Aorta (tissue), 5 donors: Measurements from ENCODE around the gene ALKBH5. TPM values are rescaled to one million over a fixed set of nuclear protein-coding genes. Genes with fewer than 3 reads are reported as not detected.
A peak's percentile ranks its signal among the peaks of the same experiment; 100 is the strongest.

Source experiments
- ATAC-seq: fragments of 200-7000 bp; cut with Tn5 transposase; one replicate; pipeline ENCODE4 v1.9.1; 2022; ENCODE audit warnings: moderate library complexity; ENCODE audit not compliant: low FRiP score
- DNase-seq, 2 donors: peaks; one replicate each; pipeline ENCODE4 v3.0.0-alpha.2; 2020
- H3K27ac ChIP-seq, 2 donors: one replicate each; pipeline ENCODE4 v1.5.1; 2013; ENCODE audit warnings: low read length in 2 of 2, mild to moderate bottlenecking in 2 of 2, moderate library complexity in 2 of 2, control low read depth in 1 of 2, inconsistent platforms in 1 of 2, low read depth in 1 of 2
- H3K27me3 ChIP-seq, 2 donors: one replicate each; pipeline ENCODE4 v1.6.1; 2013; ENCODE audit warnings: control low read depth in 1 of 2, low read length in 1 of 2, mild to moderate bottlenecking in 1 of 2, moderate library complexity in 1 of 2; ENCODE audit not compliant: insufficient read depth in 2 of 2, control insufficient read depth in 1 of 2
- H3K36me3 ChIP-seq, 2 donors: one replicate each; pipeline ENCODE4 v1.6.1; 2013; ENCODE audit warnings: control low read depth in 1 of 2, low read length in 1 of 2, mild to moderate bottlenecking in 1 of 2; ENCODE audit not compliant: insufficient read depth in 2 of 2, control insufficient read depth in 1 of 2
- H3K4me1 ChIP-seq, 2 donors: one replicate each; pipeline ENCODE4 v1.6.1; 2013; ENCODE audit warnings: low read length in 2 of 2, control low read depth in 1 of 2, mild to moderate bottlenecking in 1 of 2, moderate library complexity in 1 of 2; ENCODE audit not compliant: insufficient read depth in 2 of 2, control insufficient read depth in 1 of 2
- H3K4me3 ChIP-seq, 2 donors: one replicate each; pipeline ENCODE4 v1.5.1; 2013; ENCODE audit warnings: low read length in 2 of 2, control low read depth in 1 of 2, mild to moderate bottlenecking in 1 of 2
- H3K9me3 ChIP-seq: one replicate; pipeline ENCODE4 v1.6.1; 2013; ENCODE audit warnings: mild to moderate bottlenecking, low read length; ENCODE audit not compliant: control insufficient read depth
- WGBS, 2 donors: extraction: QIAGEN DNeasy Blood & Tissue Kit; methylation state at CpG; one replicate each; pipeline ENCODE4 v1.1.7; 2013; 5-methylcytosine and 5-hydroxymethylcytosine counted together
- intact Hi-C, 2 donors: fragments of 100-400 bp; cut with DNase I; formaldehyde crosslinking; loops; one replicate each; pipeline versions ENCODE4 v1.14.2 to v1.15.0; 2022
- polyA plus RNA-seq, 2 donors: library from polyadenylated mRNA; stranded (reverse); fragments of 200-250 nt; gene quantifications; one replicate each; pipeline ENCODE4 v1.2.3, GENCODE V29; 2013
- total RNA-seq, 2 donors: library from RNA; stranded (reverse); fragmentation: NEBNext Ultra II Directional; extraction: Animal tissue kit (Norgen Biotek cat#: 25700); gene quantifications; one replicate each; pipeline ENCODE4 v1.2.1, GENCODE V29; 2021
- donor health status: healthy with polysubstance abuse.
- donor health status: Bipolar disorder and iron deficiency.
- donor health status: DM: no; HTN: no; CAD: no.
- donor health status: DM: no; HTN: no; CAD: no.
- donor health status: DM: yes; HTN: yes; CAD: no.

Gene ALKBH5
- total and polyA plus RNA-seq, 4 donors = 33.0 to 114 (median 66.0) TPM

DNA sequence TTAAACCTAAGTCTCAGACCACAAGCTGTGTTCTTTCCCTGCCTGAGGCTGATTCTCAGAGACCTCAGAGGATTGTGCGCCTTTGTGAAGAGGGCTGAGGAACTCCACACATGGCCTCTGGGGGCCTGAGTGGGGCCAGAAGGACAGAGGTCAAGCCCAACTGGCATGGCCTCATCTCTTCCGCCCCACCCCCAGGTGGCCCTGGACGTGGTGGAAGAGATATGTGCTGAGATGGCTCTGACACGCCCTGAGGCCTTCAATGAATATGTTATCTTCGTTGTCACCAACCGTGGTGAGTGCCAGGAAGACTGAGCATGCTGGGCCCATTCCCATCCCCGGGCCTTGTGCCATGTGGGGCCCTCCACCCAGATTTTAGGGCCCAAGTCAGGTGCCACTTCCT is 20.1 kb upstream of the ALKBH5 start:
- intact Hi-C loops = no loop called here

DNA sequence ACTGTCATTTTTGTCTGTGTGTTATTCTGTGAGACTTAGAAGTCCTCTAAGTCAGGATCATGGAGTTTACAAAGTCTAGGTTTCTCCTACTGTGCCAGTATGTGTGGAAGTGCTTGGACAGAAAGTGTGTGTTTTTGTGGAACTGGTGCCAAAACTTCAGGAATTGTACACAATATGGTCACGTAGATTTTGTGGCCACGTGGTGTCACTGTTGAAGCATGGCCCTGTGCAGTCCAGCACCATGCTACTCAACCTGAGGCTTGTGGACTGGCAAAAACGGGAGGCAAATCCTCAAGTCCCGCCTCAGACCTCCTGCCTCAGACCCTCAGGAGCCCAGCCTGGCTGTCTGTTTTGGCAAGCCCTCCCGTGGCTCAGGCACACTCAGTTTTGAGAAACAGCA is 16.7 kb upstream of the ALKBH5 start:
- 36 to 38% methylated on average over 5 of the region's 5 CpGs for WGBS, 2 donors
- no peaks in the 10 kb centered on the region for H3K36me3 ChIP-seq
- no peak overlapping the region for H3K4me3 ChIP-seq
- DNase-seq = no peak
- no peak for ATAC-seq
- H3K27me3 ChIP-seq = no peaks in the 10 kb centered on the region
- H3K4me1 ChIP-seq = no peaks in the 10 kb centered on the region
- H3K9me3 ChIP-seq = peaks cover 3% of the 10 kb centered on the region
- H3K27ac ChIP-seq = no peak overlapping the region
- intact Hi-C loops = no loop called here

More for the DNA sequence above, 20.1 kb upstream of the ALKBH5 start:
- no peaks in the 10 kb centered on the region for H3K36me3 ChIP-seq
- WGBS, 2 donors = 88 to 89% methylated on average over 7 of the region's 7 CpGs
- DNase-seq (no peak), ATAC-seq (no peak)
- H3K4me1 ChIP-seq = no peaks in the 10 kb centered on the region
- no peak overlapping the region for H3K27ac ChIP-seq
- no peaks in the 10 kb centered on the region for H3K27me3 ChIP-seq
- H3K9me3 ChIP-seq = peaks cover 3% of the 10 kb centered on the region
- H3K4me3 ChIP-seq = no peak overlapping the region

DNA sequence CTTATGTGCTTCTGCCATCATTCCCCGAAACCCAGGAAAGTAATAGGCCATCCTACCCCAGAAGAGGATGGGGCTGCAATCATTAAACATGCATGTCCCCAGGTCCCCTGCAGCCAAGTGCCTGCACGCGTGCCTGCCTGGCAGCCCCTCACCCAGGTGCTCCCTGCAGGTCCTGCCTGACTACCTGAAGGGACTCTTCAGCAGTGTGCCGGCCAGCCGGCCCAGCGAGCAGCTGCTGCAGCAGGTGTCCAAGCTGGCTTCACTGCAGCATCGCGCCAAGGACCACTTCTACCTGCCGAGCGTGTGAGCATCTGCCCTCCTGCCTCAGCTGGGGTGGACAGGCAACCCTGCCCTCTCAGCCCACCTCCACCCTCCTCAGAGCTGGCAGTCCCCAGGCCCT is 16.2 kb upstream of the ALKBH5 start:
- Histone ChIP-seq H3K27ac (no peak overlapping the region), H3K36me3 (no peaks in the 10 kb centered on the region), H3K4me1 (no peaks in the 10 kb centered on the region), H3K27me3 (no peaks in the 10 kb centered on the region), H3K9me3 (peaks cover 3% of the 10 kb centered on the region), H3K4me3 (no peak overlapping the region)
- intact Hi-C loops = no loop called here
- no peak for DNase-seq
- WGBS, 2 donors = 85 to 96% methylated on average over 10 of the region's 10 CpGs
- no peak for ATAC-seq

DNA sequence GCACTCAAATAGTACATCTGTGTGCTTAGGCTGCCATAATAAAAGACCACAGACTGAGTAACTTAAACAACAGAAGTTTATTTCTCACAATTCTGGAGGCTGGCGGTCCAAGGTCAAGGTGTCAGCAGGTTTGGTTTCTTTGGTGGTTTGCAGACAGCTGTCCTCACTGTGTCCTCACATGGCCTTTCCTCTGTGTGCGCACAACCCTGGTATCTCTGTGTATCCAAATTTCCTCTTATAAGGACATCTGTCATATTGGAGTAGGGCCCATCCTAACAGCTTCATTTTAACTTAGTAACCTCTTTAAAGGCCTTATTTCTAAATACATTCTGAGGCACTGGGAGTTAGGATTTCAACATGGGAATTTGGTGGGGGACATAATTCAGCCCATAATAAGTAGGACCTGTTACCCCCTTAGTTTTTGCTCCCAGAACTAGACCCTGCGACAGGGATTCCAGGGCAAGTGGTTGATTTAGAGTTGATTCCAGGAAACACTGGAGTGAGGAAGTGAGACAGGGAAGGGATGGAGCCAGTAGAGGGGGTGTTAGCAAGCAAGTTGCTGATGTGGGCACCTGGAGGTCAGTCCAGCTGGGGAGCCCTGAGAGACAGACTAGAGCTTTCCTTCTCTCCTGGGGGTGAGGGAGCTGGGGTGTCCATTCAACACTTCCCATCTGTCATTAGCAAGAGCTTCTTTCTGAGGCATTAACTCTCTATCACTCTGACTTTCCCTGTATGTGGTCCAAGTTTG is 10.9 kb upstream of the ALKBH5 start:
- 92 to 93% methylated on average over 3 of the region's 3 CpGs for WGBS, 2 donors
- DNase-seq = no peak
- no peak overlapping the region for H3K27ac ChIP-seq
- H3K27me3 ChIP-seq = no peaks in the 10 kb centered on the region
- no peaks in the 10 kb centered on the region for H3K4me1 ChIP-seq
- no peak for ATAC-seq
- H3K4me3 ChIP-seq = no peak overlapping the region
- no peaks in the 10 kb centered on the region for H3K9me3 ChIP-seq
- intact Hi-C loops = no loop called here
- no peaks in the 10 kb centered on the region for H3K36me3 ChIP-seq

DNA sequence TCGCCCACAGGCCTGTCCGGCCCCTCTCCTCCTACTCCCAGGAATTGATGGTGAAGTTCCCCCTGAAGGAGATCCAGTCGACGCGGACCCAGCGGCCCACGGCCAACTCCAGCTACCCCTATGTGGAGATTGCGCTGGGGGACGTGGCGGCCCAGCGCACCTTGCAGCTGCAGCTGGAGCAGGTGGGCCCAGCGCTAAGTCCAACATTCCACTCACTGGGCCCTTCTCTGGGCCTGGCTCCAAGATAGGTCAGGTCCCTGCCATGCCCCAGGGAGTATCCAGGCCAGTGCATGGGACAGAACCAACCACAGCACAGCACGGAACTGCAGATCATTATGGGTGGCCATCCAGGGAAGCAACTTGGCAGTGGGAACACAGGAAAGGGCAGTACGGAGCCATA is 9.9 kb upstream of the ALKBH5 start:
- Histone ChIP-seq H3K27ac (no peak overlapping the region), H3K9me3 (no peaks in the 10 kb centered on the region), H3K4me1 (no peaks in the 10 kb centered on the region), H3K27me3 (no peaks in the 10 kb centered on the region), H3K36me3 (no peaks in the 10 kb centered on the region), H3K4me3 (no peak overlapping the region)
- WGBS, 2 donors = 94 to 95% methylated on average over 14 of the region's 14 CpGs
- DNase-seq (no peak), ATAC-seq (no peak)
- intact Hi-C loops = no loop called here

DNA sequence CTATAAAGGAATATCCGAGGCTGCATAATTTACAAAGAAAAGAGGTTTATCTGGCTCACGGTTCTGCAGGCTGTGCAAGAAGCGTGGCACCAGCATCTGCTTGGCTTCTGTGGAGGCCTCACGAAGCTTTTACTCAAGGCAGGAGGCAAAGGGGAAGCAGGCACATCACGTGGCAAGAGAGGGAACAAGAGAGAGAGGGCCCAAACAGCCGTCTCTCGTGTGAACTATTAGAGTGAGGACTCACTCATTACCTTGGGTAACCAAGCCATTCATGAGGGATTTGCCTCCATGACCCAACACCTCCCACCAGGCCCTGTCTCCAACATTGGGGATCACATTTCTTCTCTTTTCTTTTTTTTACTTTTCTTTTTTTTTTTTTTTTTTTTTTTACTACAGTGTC is 7.5 kb upstream of the ALKBH5 start:
- Histone ChIP-seq H3K4me1 (no peaks in the 10 kb centered on the region), H3K4me3 (no peak overlapping the region), H3K9me3 (no peaks in the 10 kb centered on the region), H3K36me3 (no peaks in the 10 kb centered on the region), H3K27ac (no peak overlapping the region), H3K27me3 (no peaks in the 10 kb centered on the region)
- DNase-seq (peak in 1 of 2 donors; percentile 78), ATAC-seq (no peak)
- WGBS, 2 donors = 87 to 88% methylated on average over 7 of the region's 7 CpGs
- intact Hi-C loops = no loop called here

DNA sequence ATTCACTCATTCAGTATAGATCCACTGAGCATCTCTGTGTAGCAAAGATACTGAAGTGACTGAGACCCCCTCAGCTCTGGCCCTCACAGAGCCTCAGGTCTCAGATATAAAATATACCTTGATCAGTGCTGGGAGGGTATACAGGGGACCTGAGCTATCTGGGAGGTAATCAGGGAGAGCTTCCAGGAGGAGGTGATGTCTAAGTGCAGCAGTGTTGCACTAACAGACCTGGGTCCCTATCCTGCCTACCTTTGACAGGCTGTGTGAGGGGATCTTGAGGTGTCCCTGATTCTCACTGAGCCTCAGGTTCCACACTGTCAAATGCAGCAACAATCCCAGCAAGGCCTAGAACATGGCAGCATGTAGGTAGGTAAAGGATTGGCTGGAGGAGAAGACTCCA is 6.5 kb upstream of the ALKBH5 start:
- no peaks in the 10 kb centered on the region for H3K27me3 ChIP-seq
- no peaks in the 10 kb centered on the region for H3K36me3 ChIP-seq
- DNase-seq = no peak
- no peak overlapping the region for H3K4me3 ChIP-seq
- intact Hi-C loops = no loop called here
- H3K4me1 ChIP-seq = no peaks in the 10 kb centered on the region
- H3K9me3 ChIP-seq = no peaks in the 10 kb centered on the region
- no peak for ATAC-seq
- no peak overlapping the region for H3K27ac ChIP-seq

DNA sequence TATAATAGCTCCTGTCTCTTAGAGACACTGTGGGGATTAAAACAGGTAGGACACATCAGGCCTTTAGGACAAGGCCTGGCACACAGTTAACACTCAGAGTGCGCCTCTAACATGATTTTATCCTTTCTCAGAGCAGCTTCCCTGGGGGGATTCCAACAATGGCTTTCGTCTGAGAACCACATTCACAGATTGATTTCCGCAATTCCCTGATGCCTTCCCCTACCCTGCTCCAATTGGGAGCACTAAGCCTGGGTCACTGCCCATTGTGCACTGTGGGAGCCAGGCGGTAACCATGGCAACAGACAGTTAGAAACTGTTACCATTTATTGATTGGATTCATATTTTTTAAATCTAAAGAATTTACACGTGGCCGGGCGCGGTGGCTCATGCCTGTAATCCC is 5.9 kb upstream of the ALKBH5 start:
- 93 to 94% methylated on average over 8 of the region's 8 CpGs for WGBS, 2 donors
- Histone ChIP-seq H3K9me3 (no peaks in the 10 kb centered on the region), H3K27me3 (no peaks in the 10 kb centered on the region), H3K4me1 (no peaks in the 10 kb centered on the region), H3K4me3 (no peak overlapping the region), H3K27ac (no peak overlapping the region), H3K36me3 (no peaks in the 10 kb centered on the region)
- intact Hi-C loops = no loop called here
- ATAC-seq (no peak), DNase-seq (no peak)

DNA sequence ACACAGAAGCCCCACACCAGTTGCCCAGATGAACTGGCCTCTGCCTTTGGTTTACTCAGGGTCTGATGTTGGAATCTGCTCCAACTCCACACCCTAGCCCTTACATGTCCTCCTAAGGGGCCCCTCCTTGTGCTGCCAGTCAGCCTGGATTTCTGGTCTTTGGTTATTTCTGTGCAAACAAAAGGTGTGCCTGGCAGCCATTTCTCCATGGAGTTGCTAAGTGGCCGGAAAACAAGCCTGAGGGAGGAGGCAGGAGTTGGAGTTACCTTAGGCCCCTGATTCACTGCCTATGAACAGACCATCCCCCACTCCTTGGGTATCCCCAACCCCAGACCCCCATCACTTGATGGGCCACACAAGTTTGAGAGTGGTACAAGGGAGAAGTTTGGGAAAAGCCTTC is 4.4 kb upstream of the ALKBH5 start:
- ATAC-seq (no peak), DNase-seq (no peak)
- H3K4me1 ChIP-seq = no peaks in the 10 kb centered on the region
- intact Hi-C loops = no loop called here
- no peaks in the 10 kb centered on the region for H3K9me3 ChIP-seq
- H3K36me3 ChIP-seq = no peaks in the 10 kb centered on the region
- 90 to 97% methylated on average over 1 of the region's 1 CpG for WGBS, 2 donors
- no peak overlapping the region for H3K27ac ChIP-seq
- no peaks in the 10 kb centered on the region for H3K27me3 ChIP-seq
- H3K4me3 ChIP-seq = no peak overlapping the region
